IMR-90 (cell line): Measurements from ENCODE around the gene ALDOA. TPM values are rescaled to one million over a fixed set of nuclear protein-coding genes. Genes with fewer than 3 reads are reported as not detected.

Experiments used
- ATAC-seq: fragments of 200-7000 bp; cut with Tn5 transposase; 2 replicates; pipeline ENCODE4 v1.9.1; 2020; ENCODE audit warnings: low read depth, mild to moderate bottlenecking, moderate library complexity
- BruUV-seq: library from RNA; stranded (reverse); fragments of 400-500 nt; replicated peaks from 2 replicates; lab custom pipeline; 2021; lab: Mats Ljungman, UMichigan
- CTCF ChIA-PET: fragments of 300-600 bp; formaldehyde crosslinking; extraction: SDS; loops from one replicate; lab custom pipeline; 2021; ENCODE audit warnings: antibody characterized with exemption; lab: Yijun Ruan, JAX
- POLR2A ChIA-PET: fragments of 300-600 bp; sonication (Branson Sonifier 250); formaldehyde crosslinking; loops from one replicate; lab custom pipeline; 2022; ENCODE audit warnings: antibody characterized with exemption; ENCODE audit not compliant: unreplicated experiment; lab: Charles Lee
- DNase-seq: peaks from one replicate; pipeline ENCODE4 v3.0.0; 2013
- H2AFZ ChIP-seq: replicated peaks from 2 replicates; pipeline ENCODE3; 2013; ENCODE audit warnings: low read length, mild to moderate bottlenecking; ENCODE audit not compliant: poor library complexity
- H2AK5ac ChIP-seq: 2 replicates; pipeline ENCODE4 v1.6.1; 2013; ENCODE audit warnings: low read depth, low read length, inconsistent platforms
- H2AK9ac ChIP-seq: replicated peaks from 2 replicates; pipeline ENCODE3; 2013; ENCODE audit warnings: mild to moderate bottlenecking, low read depth, low read length, moderate library complexity; ENCODE audit not compliant: poor library complexity
- H2BK120ac ChIP-seq: 2 replicates; pipeline ENCODE4 v1.6.1; 2013; ENCODE audit warnings: low read depth, low read length, inconsistent platforms
- H2BK15ac ChIP-seq: 3 replicates; pipeline ENCODE4 v1.6.1; 2013; ENCODE audit warnings: low read depth, low read length, inconsistent platforms
- H2BK20ac ChIP-seq: 2 replicates; pipeline ENCODE4 v1.6.1; 2013; ENCODE audit warnings: low read depth, mild to moderate bottlenecking, inconsistent platforms, low read length, moderate library complexity
- H2BK5ac ChIP-seq: 2 replicates; pipeline ENCODE4 v1.6.1; 2013; ENCODE audit warnings: mild to moderate bottlenecking, low read depth, low read length, inconsistent platforms; ENCODE audit not compliant: poor library complexity, severe bottlenecking
- H3K14ac ChIP-seq: replicated peaks from 2 replicates; pipeline ENCODE4 v1.6.1; 2013; ENCODE audit warnings: low read depth, low read length, inconsistent platforms
- H3K18ac ChIP-seq: 2 replicates; pipeline ENCODE4 v1.6.1; 2013; ENCODE audit warnings: low read depth, low read length, control low read depth
- H3K23ac ChIP-seq: 2 replicates; pipeline ENCODE4 v1.6.1; 2013; ENCODE audit warnings: low read depth, low read length, inconsistent platforms
- H3K27ac ChIP-seq: 2 replicates; pipeline ENCODE4 v1.5.1; 2013; ENCODE audit warnings: mild to moderate bottlenecking, control low read depth, low read length; ENCODE audit not compliant: insufficient read depth
- H3K27me3 ChIP-seq: 2 replicates; pipeline ENCODE4 v1.6.1; 2013; ENCODE audit warnings: low read length; ENCODE audit not compliant: control insufficient read depth, insufficient read depth
- H3K36me3 ChIP-seq: 2 replicates; pipeline ENCODE4 v1.6.1; 2013; ENCODE audit warnings: low read length, mixed read lengths; ENCODE audit not compliant: control insufficient read depth, insufficient read depth
- H3K4ac ChIP-seq: 2 replicates; pipeline ENCODE4 v1.6.1; 2013; ENCODE audit warnings: low read depth, low read length, inconsistent platforms
- H3K4me1 ChIP-seq: 2 replicates; pipeline ENCODE4 v1.6.1; 2013; ENCODE audit warnings: low read length, mixed read lengths; ENCODE audit not compliant: control insufficient read depth, insufficient read depth
- H3K4me2 ChIP-seq: 2 replicates; pipeline ENCODE4 v1.6.1; 2013; ENCODE audit warnings: low read depth, mild to moderate bottlenecking, control low read depth, low read length, moderate library complexity
- H3K4me3 ChIP-seq: 2 replicates; pipeline ENCODE4 v1.5.1; 2013; ENCODE audit warnings: low read depth, mild to moderate bottlenecking, control low read depth, low read length, moderate library complexity; ENCODE audit not compliant: insufficient read depth
- H3K56ac ChIP-seq: 2 replicates; pipeline ENCODE4 v1.6.1; 2013; ENCODE audit warnings: low read length, inconsistent platforms; ENCODE audit not compliant: insufficient read depth; ENCODE audit errors: extremely low read depth
- H3K79me1 ChIP-seq, 2 experiments: 2 replicates each; pipeline ENCODE4 v1.6.1; 2013; ENCODE audit warnings: low read length in 2 of 2, inconsistent platforms in 1 of 2, low read depth in 1 of 2
- H3K9ac ChIP-seq: 2 replicates; pipeline ENCODE4 v1.6.1; 2013; ENCODE audit warnings: low read depth, low read length, control low read depth
- H3K9me1 ChIP-seq: 2 replicates; pipeline ENCODE4 v1.6.1; 2013; ENCODE audit warnings: low read length, inconsistent platforms; ENCODE audit not compliant: insufficient read depth
- H3K9me3 ChIP-seq: 2 replicates; pipeline ENCODE4 v1.6.1; 2013; ENCODE audit warnings: low read length; ENCODE audit not compliant: control insufficient read depth, insufficient read depth
- H4K20me1 ChIP-seq: 2 replicates; pipeline ENCODE4 v1.6.1; 2013; ENCODE audit warnings: low read length, inconsistent platforms; ENCODE audit not compliant: insufficient read depth
- H4K5ac ChIP-seq: 2 replicates; pipeline ENCODE4 v1.6.1; 2013; ENCODE audit warnings: mild to moderate bottlenecking, low read depth, low read length, control low read depth
- H4K8ac ChIP-seq, 2 experiments: 2 replicates each; pipeline ENCODE4 v1.6.1; 2013; ENCODE audit warnings: low read depth in 2 of 2, low read length in 2 of 2, control low read depth in 1 of 2, inconsistent platforms in 1 of 2
- H4K91ac ChIP-seq: 2 replicates; pipeline ENCODE4 v1.6.1; 2013; ENCODE audit warnings: low read depth, low read length, inconsistent platforms; ENCODE audit not compliant: insufficient read depth
- CEBPB ChIP-seq: IDR thresholded peaks from 2 replicates; pipeline ENCODE4 v1.6.1; 2012; ENCODE audit warnings: low read depth, low read length, improper control_type of control experiment
- CTCF ChIP-seq: conservative IDR thresholded peaks from 2 replicates; pipeline ENCODE4 v1.5.1; 2012; ENCODE audit warnings: mild to moderate bottlenecking, low read depth, low read length, improper control_type of control experiment
- ELK1 ChIP-seq: fragments of 150-350 bp; IDR thresholded peaks from 2 replicates; pipeline ENCODE4 v1.6.1; 2016; ENCODE audit warnings: low read depth, mild to moderate bottlenecking, low read length, moderate library complexity, borderline replicate concordance
- FOS ChIP-seq: fragments of 150-350 bp; IDR thresholded peaks from 2 replicates; pipeline ENCODE4 v1.6.1; 2016; ENCODE audit warnings: low read depth, low read length
- RFX5 ChIP-seq: IDR thresholded peaks from 2 replicates; pipeline ENCODE4 v1.8.0; 2012; ENCODE audit warnings: low read depth, mild to moderate bottlenecking, low read length, moderate library complexity
- WGBS, 2 experiments: methylation state at CpG; one replicate each; pipeline versions ENCODE4 v1.1.5 to v1.1.7; 2013; ENCODE audit warnings: missing lambda C conversion rate in 2 of 2; ENCODE audit not compliant: insufficient read length in 1 of 2; ENCODE audit errors: extremely low coverage in 2 of 2; 5-methylcytosine and 5-hydroxymethylcytosine counted together
- dilution Hi-C: fragments of 300-500 bp; cut with HindIII; formaldehyde crosslinking; loops from one replicate; pipeline ENCODE4 v1.14.3; 2018; ENCODE audit warnings: low sequenced_read_pairs; ENCODE audit not compliant: unreplicated experiment
- in situ Hi-C: fragments of 300-500 bp; cut with MboI; formaldehyde crosslinking; loops from 3 replicates; pipeline ENCODE4 v1.14.3; 2019; ENCODE audit warnings: low sequenced_read_pairs, inconsistent platforms, mixed read lengths
- intact Hi-C: fragments of 100-400 bp; cut with micrococcal nuclease; formaldehyde crosslinking; loops from 2 replicates; pipeline ENCODE4 v1.10.0; 2022
- polyA plus RNA-seq, 3 experiments: library from polyadenylated mRNA; depleted of rRNA; stranded (reverse); fragments of >200 nt; gene quantifications; 2 replicates each; pipeline ENCODE4 v1.2.3, GENCODE V29; 2012; ENCODE audit warnings: low replicate concordance in 1 of 3
- total RNA-seq: library from RNA; depleted of rRNA; stranded (reverse); fragments of >200 nt; gene quantifications from 2 replicates; pipeline ENCODE4 v1.2.3, GENCODE V29; 2012

ALDOA gene
- total and polyA plus RNA-seq, 2 of the 4 experiments (the other 2 are of a cell fraction), result 1,697 to 1,990 TPM

GRCh38 chr16:30063278-30063892, 2.2 kb upstream of the ALDOA start:
- ChIA-PET POLR2A (no interaction called here), CTCF (interaction anchor here (1.0 kb wide), 1 partner anchor 8 kb away, joined by 3 read pairs; no protein-coding TSS in a partner anchor)
- H3K9ac ChIP-seq, result peak overlapping the region; percentile 92
- peaks cover 16% of the 10 kb centered on the region for H3K9me1 ChIP-seq
- H4K91ac ChIP-seq, result peak overlapping the region; percentile 99
- intact Hi-C loops, result no loop called here
- H3K4ac ChIP-seq, result peak overlapping the region; percentile 100
- H2BK120ac ChIP-seq, result peak overlapping the region; percentile 98
- DNase-seq (no peak), ATAC-seq (no peak)
- peak overlapping the region; percentile 99 for H2BK5ac ChIP-seq
- peak overlapping the region; percentile 99 for H3K23ac ChIP-seq
- peak overlapping the region; percentile 93 for H3K18ac ChIP-seq
- peak overlapping the region; percentile 89 for H2AFZ ChIP-seq
- 70% methylated on average over 8 of the region's 12 CpGs; no CpG with 5 or more reads in 1 of the 2 experiments for WGBS, 2 experiments
- H3K79me1 ChIP-seq, result peaks cover 15 to 35% of the 10 kb centered on the region in 2 experiments; a peak in 3 of 4 replicates
- H3K9me3 ChIP-seq, result no peaks in the 10 kb centered on the region
- H3K36me3 ChIP-seq, result peaks cover 19% of the 10 kb centered on the region
- no peak for TF ChIP-seq RFX5
- TF ChIP-seq CEBPB, result no peak
- TF ChIP-seq FOS, result no peak
- TF ChIP-seq CTCF, result no peak
- TF ChIP-seq ELK1, result no peak
- H3K4me2 ChIP-seq, result peak overlapping the region; percentile 93
- H3K27me3 ChIP-seq, result no peaks in the 10 kb centered on the region
- no peak overlapping the region for H3K56ac ChIP-seq
- peak overlapping the region; percentile 97 for H3K27ac ChIP-seq
- dilution Hi-C loops, result no loop called here
- H2BK15ac ChIP-seq, result peak overlapping the region; percentile 16; the same call in 2 of the 3 replicates
- peaks cover 25% of the 10 kb centered on the region for H3K4me1 ChIP-seq
- peaks cover 28% of the 10 kb centered on the region for H4K20me1 ChIP-seq
- H3K4me3 ChIP-seq, result no peak overlapping the region
- BruUV-seq, result no TSS peak
- in situ Hi-C loops, result no loop called here
- peak overlapping the region; percentile 98 for H2AK5ac ChIP-seq
- H2BK20ac ChIP-seq, result peak overlapping the region; percentile 62
- H3K14ac ChIP-seq, result peak overlapping the region; percentile 100
- peak overlapping the region; percentile 86 to 99 for H4K8ac ChIP-seq
- H2AK9ac ChIP-seq, result peak overlapping the region; percentile 100
- peak overlapping the region; percentile 98 for H4K5ac ChIP-seq
